A673 (cell line): ENCODE results near the gene ALOX12B. TPM values are rescaled to one million over a fixed set of nuclear protein-coding genes. Genes with fewer than 3 reads are reported as not detected.

Experiments
- BruUV-seq: library from RNA; stranded (reverse); fragments of 400-500 nt; replicated peaks from 2 replicates; lab custom pipeline; 2021; lab: Mats Ljungman, UMichigan
- CTCF ChIA-PET: fragments of 300-600 bp; sonication (Branson Sonifier 250); formaldehyde crosslinking; loops from one replicate; lab custom pipeline; 2022; ENCODE audit warnings: antibody characterized with exemption; lab: Charles Lee
- POLR2A ChIA-PET: fragments of 300-600 bp; sonication (Branson Sonifier 250); formaldehyde crosslinking; loops from one replicate; lab custom pipeline; 2022; ENCODE audit warnings: antibody characterized with exemption; ENCODE audit not compliant: low non-redundant PET; lab: Charles Lee
- DNase-seq: peaks from one replicate; pipeline ENCODE4 v3.0.0-alpha.2; 2015; ENCODE audit warnings: low spot score
- H3K27ac ChIP-seq: fragments of 200-600 bp; sonication (generic); 2 replicates; pipeline ENCODE4 v1.5.1; 2016; ENCODE audit warnings: mixed run types, low read depth, mild to moderate bottlenecking, mixed read lengths, antibody characterized with exemption, low read length; ENCODE audit not compliant: poor library complexity, severe bottlenecking
- H3K27me3 ChIP-seq: fragments of 200-600 bp; sonication (generic); replicated peaks from 2 replicates; pipeline ENCODE4 v1.6.1; 2017; ENCODE audit warnings: mixed run types, low read depth, mild to moderate bottlenecking, mixed read lengths, antibody characterized with exemption, low read length; ENCODE audit not compliant: insufficient read depth, poor library complexity
- H3K36me3 ChIP-seq: fragments of 200-600 bp; sonication (generic); 2 replicates; pipeline ENCODE4 v1.6.1; 2016; ENCODE audit warnings: mixed run types, mild to moderate bottlenecking, mixed read lengths, antibody characterized with exemption, low read length; ENCODE audit not compliant: insufficient read depth, poor library complexity, severe bottlenecking
- H3K4me1 ChIP-seq: fragments of 200-600 bp; sonication (generic); 2 replicates; pipeline ENCODE4 v1.6.1; 2017; ENCODE audit warnings: mixed run types, mild to moderate bottlenecking, mixed read lengths, antibody characterized with exemption, low read length; ENCODE audit not compliant: insufficient read depth, poor library complexity, severe bottlenecking
- H3K4me3 ChIP-seq: fragments of 200-600 bp; sonication (generic); 2 replicates; pipeline ENCODE4 v1.5.1; 2016; ENCODE audit warnings: low read depth, mixed run types, mild to moderate bottlenecking, mixed read lengths, low read length; ENCODE audit not compliant: poor library complexity, severe bottlenecking
- H3K9me3 ChIP-seq: fragments of 200-600 bp; sonication (generic); 2 replicates; pipeline ENCODE4 v1.6.1; 2016; ENCODE audit warnings: mixed run types, low read depth, mild to moderate bottlenecking, mixed read lengths, antibody characterized with exemption, low read length; ENCODE audit not compliant: poor library complexity, severe bottlenecking
- EZH2 ChIP-seq: fragments of 200-600 bp; sonication (generic); IDR thresholded peaks from 2 replicates; pipeline ENCODE4 v1.6.1; 2017; ENCODE audit warnings: borderline replicate concordance, low read depth, mild to moderate bottlenecking, mixed read lengths, antibody characterized with exemption, low read length; ENCODE audit not compliant: poor library complexity, severe bottlenecking
- intact Hi-C: fragments of 100-400 bp; cut with micrococcal nuclease; formaldehyde crosslinking; loops from one replicate; pipeline ENCODE4 v1.10.0; 2022; ENCODE audit not compliant: unreplicated experiment
- total RNA-seq: library from RNA; stranded (reverse); gene quantifications from 2 replicates; pipeline ENCODE4 v1.2.3, GENCODE V29; 2021
- TF ChIP-seq, protein P1 (sequence below): fragments of 300-800, 200-600 bp; sonication (generic); conservative IDR thresholded peaks from 2 replicates; pipeline ENCODE4 v1.5.1; 2017; ENCODE audit warnings: low read depth, mild to moderate bottlenecking, antibody characterized with exemption, low read length, moderate library complexity, mixed read lengths

ALOX12B gene
- total RNA-seq, 1 experiment from 2014 or later = 0.39 TPM

GRCh38 chr17:8117980-8118768 lies 30.7 kb upstream of the ALOX12B start, which contains the start of gene ALOXE3:
TSS of gene ALOXE3 (minus strand) at chr17:8118514. CDS start at chr17:8117990, 524 bp downstream.
- CTCF ChIA-PET = interaction anchor here (0.6 to 2.7 kb wide), 5 partner anchors 24 to 1106 kb away, joined by 3 to 17 read pairs (median 12); no protein-coding TSS in a partner anchor

DNA sequence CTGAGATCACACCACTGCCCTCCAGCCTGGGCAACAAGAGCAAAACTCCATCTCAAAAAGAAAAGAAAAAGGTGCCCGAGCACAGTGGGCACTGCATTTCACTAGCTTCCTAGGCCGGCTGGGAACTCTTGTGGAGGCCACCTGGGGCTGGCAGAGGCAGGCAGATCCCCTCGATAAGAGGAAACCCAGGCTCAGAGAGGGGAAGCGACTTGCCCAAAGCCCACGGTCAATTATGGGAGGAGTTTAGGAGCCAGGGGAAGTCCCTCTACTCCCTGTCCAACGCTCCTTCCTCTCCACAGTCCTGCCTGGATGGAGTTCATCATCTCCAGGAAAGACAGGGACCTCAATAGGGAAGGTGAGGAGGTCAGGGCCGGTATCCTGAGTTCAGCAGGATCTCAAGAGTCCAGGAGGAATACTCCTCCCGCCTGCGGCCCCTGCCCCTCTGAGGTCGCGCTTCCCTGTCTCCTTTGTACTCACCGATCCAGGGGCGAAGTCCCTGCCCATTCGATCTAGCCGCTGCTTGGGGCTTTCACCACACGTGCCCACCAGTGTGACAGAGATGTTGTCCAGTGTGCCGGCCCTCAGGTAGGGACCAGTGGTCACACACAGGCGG lies 30.0 kb upstream of the ALOX12B start:
- no peaks in the 10 kb centered on the region for H3K9me3 ChIP-seq
- TF ChIP-seq, protein P1, sequence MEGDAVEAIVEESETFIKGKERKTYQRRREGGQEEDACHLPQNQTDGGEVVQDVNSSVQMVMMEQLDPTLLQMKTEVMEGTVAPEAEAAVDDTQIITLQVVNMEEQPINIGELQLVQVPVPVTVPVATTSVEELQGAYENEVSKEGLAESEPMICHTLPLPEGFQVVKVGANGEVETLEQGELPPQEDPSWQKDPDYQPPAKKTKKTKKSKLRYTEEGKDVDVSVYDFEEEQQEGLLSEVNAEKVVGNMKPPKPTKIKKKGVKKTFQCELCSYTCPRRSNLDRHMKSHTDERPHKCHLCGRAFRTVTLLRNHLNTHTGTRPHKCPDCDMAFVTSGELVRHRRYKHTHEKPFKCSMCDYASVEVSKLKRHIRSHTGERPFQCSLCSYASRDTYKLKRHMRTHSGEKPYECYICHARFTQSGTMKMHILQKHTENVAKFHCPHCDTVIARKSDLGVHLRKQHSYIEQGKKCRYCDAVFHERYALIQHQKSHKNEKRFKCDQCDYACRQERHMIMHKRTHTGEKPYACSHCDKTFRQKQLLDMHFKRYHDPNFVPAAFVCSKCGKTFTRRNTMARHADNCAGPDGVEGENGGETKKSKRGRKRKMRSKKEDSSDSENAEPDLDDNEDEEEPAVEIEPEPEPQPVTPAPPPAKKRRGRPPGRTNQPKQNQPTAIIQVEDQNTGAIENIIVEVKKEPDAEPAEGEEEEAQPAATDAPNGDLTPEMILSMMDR = no peak
- TF ChIP-seq EZH2 = no peak
- H3K36me3 ChIP-seq = no peaks in the 10 kb centered on the region
- no peak for DNase-seq
- CTCF ChIA-PET = interaction anchor here (0.6 to 2.7 kb wide), 3 partner anchors 24 to 1105 kb away, joined by 3 to 12 read pairs (median 3); no protein-coding TSS in a partner anchor
- BruUV-seq = no TSS peak
- H3K4me1 ChIP-seq = no peaks in the 10 kb centered on the region
- intact Hi-C loops = loop anchor here (5.0 kb wide), 3 partner anchors 35 to 185 kb away; partner anchors contain the start of genes CNTROB and TRAPPC1
- POLR2A ChIA-PET = no interaction called here
- H3K27ac ChIP-seq = no peak overlapping the region
- no peaks in the 10 kb centered on the region for H3K27me3 ChIP-seq
- peak overlapping the region; percentile 68 for H3K4me3 ChIP-seq

More at GRCh38 chr17:8117980-8118768, 30.7 kb upstream of the ALOX12B start, which contains the start of gene ALOXE3:
- peak; percentile 56 for DNase-seq
- peak within 1 kb of the TSS; percentile 29 for H3K27ac ChIP-seq
- no peaks in the 10 kb centered on the region for H3K36me3 ChIP-seq
- H3K4me3 ChIP-seq = peak within 1 kb of the TSS; percentile 68
- H3K4me1 ChIP-seq = no peaks in the 10 kb centered on the region
- TF ChIP-seq, protein P1 = no peak
- no peak for TF ChIP-seq EZH2
- BruUV-seq = no TSS peak
- POLR2A ChIA-PET = interaction anchor here (0.8 kb wide), 1 partner anchor 24 kb away, joined by 25 read pairs; no protein-coding TSS in a partner anchor
- H3K9me3 ChIP-seq = no peaks in the 10 kb centered on the region
- H3K27me3 ChIP-seq = no peaks in the 10 kb centered on the region
- intact Hi-C loops = loop anchor here (5.0 kb wide), 3 partner anchors 36 to 186 kb away; partner anchors contain the start of genes CNTROB and TRAPPC1

DNA sequence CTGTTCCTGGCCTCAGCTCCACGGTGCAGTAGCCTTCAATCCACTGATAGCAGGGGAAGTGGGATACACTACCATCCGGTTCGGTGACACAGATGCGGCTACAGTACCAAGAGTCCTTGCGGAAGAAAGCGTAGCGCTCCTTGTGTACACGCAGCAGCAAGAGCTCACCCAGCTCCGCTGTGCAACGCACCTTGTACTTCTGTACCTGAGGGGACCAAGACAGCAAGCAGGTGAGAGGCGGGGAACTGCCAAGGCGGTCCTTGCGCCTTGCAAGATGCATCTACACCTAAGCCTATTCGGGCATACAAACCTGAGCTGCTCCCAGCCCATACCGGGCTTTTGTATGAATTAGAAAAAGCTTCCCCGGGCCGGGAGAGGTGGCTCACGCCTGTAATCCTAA lies 29.3 kb upstream of the ALOX12B start:
- BruUV-seq = no TSS peak
- no peaks in the 10 kb centered on the region for H3K9me3 ChIP-seq
- no peaks in the 10 kb centered on the region for H3K4me1 ChIP-seq
- ChIA-PET CTCF (interaction anchor here (1.1 kb wide), 1 partner anchor 26 kb away, joined by 3 read pairs; no protein-coding TSS in a partner anchor), POLR2A (no interaction called here)
- no peak overlapping the region for H3K27ac ChIP-seq
- no peaks in the 10 kb centered on the region for H3K36me3 ChIP-seq
- H3K27me3 ChIP-seq = no peaks in the 10 kb centered on the region
- DNase-seq = no peak
- H3K4me3 ChIP-seq = no peak overlapping the region
- intact Hi-C loops = loop anchor here (5.0 kb wide), 3 partner anchors 34 to 184 kb away; partner anchors contain the start of genes CNTROB and TRAPPC1
- TF ChIP-seq EZH2 = no peak
- TF ChIP-seq, protein P1 = no peak
